Fibroblast of mammary gland (primary cell): ENCODE measurements around the gene FBXO41.

Experiments used
- DNase-seq: peaks from one replicate; pipeline ENCODE4 v3.0.0-alpha.2; 2010; ENCODE audit warnings: low read depth
- H3K4me3 ChIP-seq: 2 replicates; pipeline ENCODE4 v1.5.1; 2011; ENCODE audit warnings: low read depth, mild to moderate bottlenecking, low read length, moderate library complexity; ENCODE audit not compliant: control insufficient read depth
- TF ChIP-seq, protein P1 (sequence below): conservative IDR thresholded peaks from 2 replicates; pipeline ENCODE4 v1.5.1; 2011; ENCODE audit warnings: low read depth, low read length, inconsistent platforms; ENCODE audit not compliant: control insufficient read depth, insufficient read depth

FBXO41 gene

GRCh38 chr2:73244580-73244979 is 39.7 kb downstream of the FBXO41 start:
- TF ChIP-seq, protein P1, sequence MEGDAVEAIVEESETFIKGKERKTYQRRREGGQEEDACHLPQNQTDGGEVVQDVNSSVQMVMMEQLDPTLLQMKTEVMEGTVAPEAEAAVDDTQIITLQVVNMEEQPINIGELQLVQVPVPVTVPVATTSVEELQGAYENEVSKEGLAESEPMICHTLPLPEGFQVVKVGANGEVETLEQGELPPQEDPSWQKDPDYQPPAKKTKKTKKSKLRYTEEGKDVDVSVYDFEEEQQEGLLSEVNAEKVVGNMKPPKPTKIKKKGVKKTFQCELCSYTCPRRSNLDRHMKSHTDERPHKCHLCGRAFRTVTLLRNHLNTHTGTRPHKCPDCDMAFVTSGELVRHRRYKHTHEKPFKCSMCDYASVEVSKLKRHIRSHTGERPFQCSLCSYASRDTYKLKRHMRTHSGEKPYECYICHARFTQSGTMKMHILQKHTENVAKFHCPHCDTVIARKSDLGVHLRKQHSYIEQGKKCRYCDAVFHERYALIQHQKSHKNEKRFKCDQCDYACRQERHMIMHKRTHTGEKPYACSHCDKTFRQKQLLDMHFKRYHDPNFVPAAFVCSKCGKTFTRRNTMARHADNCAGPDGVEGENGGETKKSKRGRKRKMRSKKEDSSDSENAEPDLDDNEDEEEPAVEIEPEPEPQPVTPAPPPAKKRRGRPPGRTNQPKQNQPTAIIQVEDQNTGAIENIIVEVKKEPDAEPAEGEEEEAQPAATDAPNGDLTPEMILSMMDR, result no peak
- no peak for DNase-seq
- H3K4me3 ChIP-seq, result no peak overlapping the region

DNA sequence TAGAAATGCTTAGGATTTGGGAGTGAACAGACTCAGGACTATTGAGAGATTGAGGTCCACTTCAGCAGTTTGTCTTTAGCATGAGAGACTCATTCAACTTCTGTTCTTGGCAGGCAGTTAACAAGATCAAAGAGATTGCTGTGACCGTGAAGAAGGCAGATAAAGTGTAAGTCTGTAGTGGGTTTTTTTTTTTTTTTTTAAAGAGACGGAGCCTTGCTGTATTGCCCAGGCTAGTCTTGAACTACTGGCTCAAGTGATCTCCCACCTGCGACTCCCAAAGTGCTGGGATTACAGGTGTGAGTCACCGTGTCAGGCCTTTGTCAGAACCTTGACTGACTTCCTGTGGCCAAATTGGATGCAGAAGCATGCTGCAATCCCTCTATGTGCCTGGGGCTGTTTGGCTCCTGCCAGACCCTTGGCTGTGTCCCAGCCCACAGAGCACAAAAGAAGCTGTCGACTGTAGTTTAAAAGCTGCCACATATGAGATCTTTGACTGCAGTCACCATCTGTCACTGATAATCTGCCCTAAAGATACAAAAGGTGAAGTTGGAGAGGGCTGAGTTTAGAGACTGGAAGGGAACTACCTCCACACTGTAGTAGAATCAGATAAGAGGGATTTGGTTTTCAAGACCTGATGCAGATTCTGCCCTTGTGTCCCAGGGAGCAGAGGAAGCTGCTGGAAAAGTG is 40.3 kb downstream of the FBXO41 start:
- peak; percentile 40 for DNase-seq
- TF ChIP-seq, protein P1, result no peak
- H3K4me3 ChIP-seq, result no peak overlapping the region

- TF ChIP-seq, protein P1, result no peak
- DNase-seq, result peak; percentile 79
- H3K4me3 ChIP-seq, result no peak overlapping the region
Measured at GRCh38 chr2:73239776-73240175, 44.5 kb downstream of the FBXO41 start.

GRCh38 chr2:73238976-73239375 is 45.3 kb downstream of the FBXO41 start:
- TF ChIP-seq, protein P1, result no peak
- no peak for DNase-seq
- no peak overlapping the region for H3K4me3 ChIP-seq

DNA sequence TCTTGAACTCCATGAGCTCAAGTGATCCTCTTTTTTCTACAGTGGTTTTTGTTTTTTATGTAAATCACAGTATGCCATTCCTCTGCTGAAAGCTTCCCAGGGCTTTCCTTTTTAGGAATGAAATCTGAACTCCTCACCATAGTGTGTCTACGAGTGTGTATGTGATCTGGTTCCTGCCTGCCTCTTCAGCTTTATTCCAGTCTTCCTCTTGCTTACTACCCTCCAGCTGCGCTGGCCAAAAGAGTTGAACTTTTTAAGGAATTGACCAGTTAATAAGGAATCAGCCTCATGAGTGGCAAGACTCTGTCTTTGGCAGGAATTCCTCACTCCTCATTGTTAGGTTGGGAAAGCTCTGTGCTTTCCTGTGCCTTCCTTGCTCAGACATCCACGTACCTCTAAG is 46.1 kb downstream of the FBXO41 start:
- no peak for DNase-seq
- no peak overlapping the region for H3K4me3 ChIP-seq

DNA sequence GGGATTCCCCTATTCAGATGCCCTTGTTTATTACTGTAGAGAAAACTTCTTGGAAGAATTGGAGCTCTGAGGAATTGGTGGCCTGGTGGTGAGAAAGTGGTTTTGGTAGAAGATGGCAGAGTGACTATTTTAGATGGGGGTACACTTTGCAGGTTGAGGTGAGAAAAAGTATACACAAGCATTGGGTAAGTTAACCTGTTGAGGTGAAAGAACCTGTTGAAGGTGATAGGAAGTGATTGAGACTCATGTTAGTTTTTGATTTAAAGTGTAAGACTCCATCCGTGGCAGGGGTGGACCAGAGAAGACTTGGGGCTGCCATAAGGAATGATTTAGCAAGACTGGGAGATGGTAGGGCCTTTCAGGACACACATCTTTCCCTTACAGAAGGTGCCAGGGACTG is 47.1 kb downstream of the FBXO41 start:
- H3K4me3 ChIP-seq, result no peak overlapping the region
- no peak for DNase-seq
- TF ChIP-seq, protein P1, result no peak

More for the DNA sequence above, 46.1 kb downstream of the FBXO41 start:
- TF ChIP-seq, protein P1, result no peak
